CD14-positive monocyte (primary cell): ENCODE data around the gene RAB27A. TPM values are rescaled to one million over a fixed set of nuclear protein-coding genes. Genes with fewer than 3 reads are reported as not detected.

Experiments
- DNase-seq, 3 donors: peaks; one replicate each; pipeline ENCODE4 v3.0.0-alpha.2; 2011 to 2022
- H2AFZ ChIP-seq: 2 replicates; pipeline ENCODE4 v1.6.0; 2012; ENCODE audit warnings: mild to moderate bottlenecking, low read depth, low read length, inconsistent platforms; ENCODE audit not compliant: insufficient read depth, poor library complexity, severe bottlenecking
- H3K27ac ChIP-seq, 2 donors: 1 replicate in 1 of 2; 2 replicates in 1 of 2; pipeline ENCODE4 v1.5.1; 2012 to 2013; ENCODE audit warnings: low read length in 2 of 2, control low read depth in 1 of 2, inconsistent platforms in 1 of 2, low read depth in 1 of 2, mild to moderate bottlenecking in 1 of 2
- H3K27me3 ChIP-seq, 2 donors: one replicate each; pipeline versions ENCODE4 v1.6.0 to v1.6.1; 2011 to 2013; ENCODE audit warnings: low read length in 2 of 2; ENCODE audit not compliant: control insufficient read depth in 2 of 2, insufficient read depth in 2 of 2
- H3K36me3 ChIP-seq, 2 donors: replicated peaks in 1 of 2; 1 replicate in 1 of 2; 2 replicates in 1 of 2; pipeline versions ENCODE4 v1.5.1 to v1.6.1; 2012 to 2013; ENCODE audit warnings: low read length in 2 of 2, control low read depth in 1 of 2, inconsistent platforms in 1 of 2, mild to moderate bottlenecking in 1 of 2; ENCODE audit not compliant: insufficient read depth in 2 of 2, control insufficient read depth in 1 of 2
- H3K4me1 ChIP-seq, 2 donors: 1 replicate in 1 of 2; 2 replicates in 1 of 2; pipeline versions ENCODE4 v1.5.1 to v1.6.1; 2012 to 2013; ENCODE audit warnings: low read length in 2 of 2, control low read depth in 1 of 2, inconsistent platforms in 1 of 2, mild to moderate bottlenecking in 1 of 2, moderate library complexity in 1 of 2; ENCODE audit not compliant: insufficient read depth in 2 of 2, control insufficient read depth in 1 of 2
- H3K4me2 ChIP-seq: replicated peaks from 2 replicates; pipeline ENCODE3; 2012; ENCODE audit warnings: low read length, moderate library complexity, mild to moderate bottlenecking; ENCODE audit not compliant: poor library complexity, severe bottlenecking; ENCODE audit errors: extremely low read depth
- H3K4me3 ChIP-seq, 3 experiments: fragments of 200-600 bp in 1 of 3; sonication (generic) in 1 of 3; replicated peaks in 1 of 3; 1 replicate in 2 of 3; 2 replicates in 1 of 3; pipeline ENCODE4 v1.5.1; 2011 to 2013; ENCODE audit warnings: low read length in 3 of 3, mild to moderate bottlenecking in 3 of 3, control low read depth in 2 of 3, low read depth in 2 of 3, inconsistent platforms in 1 of 3, moderate library complexity in 1 of 3
- H3K79me2 ChIP-seq: 2 replicates; pipeline ENCODE4 v1.6.0; 2012; ENCODE audit warnings: mild to moderate bottlenecking, control low read depth, inconsistent platforms, low read length, moderate library complexity; ENCODE audit not compliant: insufficient read depth
- H3K9ac ChIP-seq: 2 replicates; pipeline ENCODE4 v1.6.0; 2017; ENCODE audit warnings: low read length, mild to moderate bottlenecking; ENCODE audit not compliant: insufficient read depth, poor library complexity, severe bottlenecking
- H3K9me3 ChIP-seq, 2 donors: replicated peaks in 1 of 2; 1 replicate in 1 of 2; 2 replicates in 1 of 2; pipeline versions ENCODE4 v1.5.1 to v1.6.1; 2012 to 2013; ENCODE audit warnings: low read length in 2 of 2, control low read depth in 1 of 2; ENCODE audit not compliant: control insufficient read depth in 1 of 2, insufficient read depth in 1 of 2
- H4K20me1 ChIP-seq: 2 replicates; pipeline ENCODE4 v1.6.0; 2012; ENCODE audit warnings: mild to moderate bottlenecking, low read length, control low read depth, moderate library complexity; ENCODE audit not compliant: insufficient read depth
- H3K27ac Mint-ChIP-seq, 7 donors: one replicate each; pipeline ENCODE4 v1.8.0; 2020; ENCODE audit warnings: mild to moderate bottlenecking in 7 of 7, mixed read lengths in 7 of 7, moderate library complexity in 6 of 7, inconsistent platforms in 2 of 7
- H3K27me3 Mint-ChIP-seq, 3 donors: one replicate each; pipeline ENCODE4 v1.8.0; 2021 to 2022; ENCODE audit warnings: low read depth in 3 of 3, mild to moderate bottlenecking in 3 of 3, mixed read lengths in 3 of 3, moderate library complexity in 3 of 3, inconsistent platforms in 1 of 3
- H3K36me3 Mint-ChIP-seq, 2 donors: one replicate each; pipeline ENCODE4 v1.8.0; 2020; ENCODE audit warnings: mixed read lengths in 2 of 2, inconsistent platforms in 1 of 2, mild to moderate bottlenecking in 1 of 2
- H3K4me1 Mint-ChIP-seq: one replicate; pipeline ENCODE4 v1.8.0; 2020; ENCODE audit warnings: mild to moderate bottlenecking, mixed read lengths
- H3K4me3 Mint-ChIP-seq, 2 donors: one replicate each; pipeline ENCODE4 v1.8.0; 2020; ENCODE audit warnings: mild to moderate bottlenecking in 2 of 2, mixed read lengths in 2 of 2, moderate library complexity in 1 of 2
- H3K9me3 Mint-ChIP-seq, 7 donors: one replicate each; pipeline ENCODE4 v1.8.0; 2020 to 2022; ENCODE audit warnings: mixed read lengths in 7 of 7, mild to moderate bottlenecking in 6 of 7, moderate library complexity in 6 of 7, inconsistent platforms in 2 of 7
- CTCF ChIP-seq: fragments of 200-600 bp; IDR thresholded peaks from one replicate; pipeline ENCODE4 v1.8.0; 2022; ENCODE audit warnings: antibody characterized with exemption, mild to moderate bottlenecking
- WGBS: methylation state at CpG from one replicate; pipeline ENCODE4 v1.1.5; 2013; ENCODE audit warnings: missing lambda C conversion rate; ENCODE audit not compliant: insufficient coverage; 5-methylcytosine and 5-hydroxymethylcytosine counted together
- intact Hi-C, 2 donors: fragments of 100-400 bp; cut with micrococcal nuclease; formaldehyde crosslinking; loops; one replicate each; pipeline versions ENCODE4 v1.15.0 to v1.15.1; 2023
- polyA plus RNA-seq, 3 donors: library from polyadenylated mRNA; depleted of rRNA in 1 of 3; unstranded in 2 of 3; stranded (reverse) in 1 of 3; fragments of 300-500 nt in 2 of 3; fragments of >200 nt in 1 of 3; fragmentation: Illumina TruSeq in 2 of 3; gene quantifications; 1 replicate in 2 of 3; 2 replicates in 1 of 3; pipeline ENCODE4 v1.2.3, GENCODE V29; 2012 to 2021

Gene RAB27A
- polyA plus RNA-seq, 3 donors = 70.1 to 159 (median 135) TPM

GRCh38 chr15:55183679-55184078 lies 105.9 kb downstream of the RAB27A start:
- Mint-ChIP-seq H3K4me3 (no peak overlapping the region), H3K27me3 (no peaks in the 10 kb centered on the region), H3K4me1 (peaks cover 12% of the 10 kb centered on the region), H3K27ac (no peak overlapping the region), H3K36me3 (peaks cover 77 to 91% of the 10 kb centered on the region in 2 donors), H3K9me3 (peaks cover 0 to 2% (median 0%) of the 10 kb centered on the region in 7 donors)
- Histone ChIP-seq H3K79me2 (peaks cover 25% of the 10 kb centered on the region), H2AFZ (no peak overlapping the region), H3K9me3 (no peaks in the 10 kb centered on the region), H4K20me1 (peaks cover 51% of the 10 kb centered on the region), H3K4me3 (no peak overlapping the region), H3K4me2 (no peak overlapping the region), H3K4me1 (peaks cover 4 to 10% of the 10 kb centered on the region in 2 donors), H3K36me3 (peaks cover 64 to 95% of the 10 kb centered on the region in 2 donors), H3K9ac (no peak overlapping the region), H3K27ac (no peak overlapping the region), H3K27me3 (no peaks in the 10 kb centered on the region)
- intact Hi-C loops = no loop called here
- WGBS = no CpG with 5 or more reads among the region's 2 CpGs
- DNase-seq = no peak
- TF ChIP-seq CTCF = no peak

- Histone ChIP-seq H3K36me3 (peaks cover 39 to 66% of the 10 kb centered on the region in 2 donors), H3K4me3 (no peak overlapping the region), H3K4me1 (peaks cover 4 to 10% of the 10 kb centered on the region in 2 donors), H3K27me3 (no peaks in the 10 kb centered on the region), H2AFZ (no peak overlapping the region), H4K20me1 (peaks cover 18% of the 10 kb centered on the region), H3K27ac (peak overlapping the region in 1 of 2 donors; percentile 10), H3K4me2 (no peak overlapping the region), H3K9ac (no peak overlapping the region), H3K9me3 (no peaks in the 10 kb centered on the region), H3K79me2 (no peaks in the 10 kb centered on the region)
- Mint-ChIP-seq H3K27me3 (no peaks in the 10 kb centered on the region), H3K9me3 (no peaks in the 10 kb centered on the region), H3K27ac (peak overlapping the region in 4 of 7 donors; percentile 10 to 73 (median 34)), H3K36me3 (peaks cover 61 to 70% of the 10 kb centered on the region in 2 donors), H3K4me1 (peaks cover 11% of the 10 kb centered on the region), H3K4me3 (no peak overlapping the region)
- no peak for DNase-seq
- TF ChIP-seq CTCF = no peak
- intact Hi-C loops = no loop called here
These were observed 110.5 kb downstream of the RAB27A start for GRCh38 chr15:55179141-55179540.
